Epidermal melanocyte (primary cell): Measurements from ENCODE around the gene TSPAN18.

ENCODE experiments used
- DNase-seq: peaks from one replicate; pipeline ENCODE4 v3.0.0; 2011; ENCODE audit warnings: low spot score; ENCODE audit not compliant: insufficient read length

Gene TSPAN18

DNA sequence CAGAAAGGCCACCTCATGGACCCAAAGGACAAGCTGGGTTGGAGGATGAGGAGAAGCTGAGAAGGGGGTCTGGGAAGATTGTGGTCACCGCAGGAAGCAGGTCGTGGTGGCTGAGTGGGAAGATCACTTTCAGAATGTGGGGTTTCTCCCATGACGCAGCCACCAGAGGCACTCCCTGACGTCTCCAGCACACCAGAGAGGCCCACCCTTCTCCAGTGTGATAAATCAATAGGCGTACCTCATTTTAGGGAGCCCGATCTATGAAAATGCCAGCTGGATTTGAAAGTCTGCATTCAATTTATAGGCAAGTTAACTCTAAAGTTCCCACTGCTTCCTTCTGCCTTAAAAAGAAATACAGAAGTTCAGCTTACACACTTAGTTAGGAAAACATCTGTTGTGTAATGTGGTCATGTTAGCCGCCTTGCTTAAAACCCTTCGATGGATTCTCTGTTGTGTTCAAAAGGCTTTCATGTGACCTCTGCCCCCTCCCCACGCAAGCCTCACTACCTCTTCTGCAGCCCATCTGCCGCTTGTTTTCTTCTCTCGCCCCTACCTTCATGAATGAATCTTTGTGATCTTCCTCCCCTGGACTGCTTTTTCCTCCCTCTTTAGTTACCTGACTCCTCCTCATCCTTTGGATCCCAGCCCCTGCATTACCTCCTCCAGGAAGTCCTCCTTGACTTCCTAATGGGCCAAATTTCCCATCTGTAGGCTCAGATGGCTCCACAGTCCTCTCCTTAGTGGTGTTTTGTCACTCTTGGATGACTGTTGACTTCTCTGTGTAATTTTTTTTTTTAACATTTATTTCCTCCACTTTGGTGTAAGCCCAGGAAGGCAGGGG, 10.7 kb downstream of the TSPAN18 start:
- DNase-seq, result no peak

DNA sequence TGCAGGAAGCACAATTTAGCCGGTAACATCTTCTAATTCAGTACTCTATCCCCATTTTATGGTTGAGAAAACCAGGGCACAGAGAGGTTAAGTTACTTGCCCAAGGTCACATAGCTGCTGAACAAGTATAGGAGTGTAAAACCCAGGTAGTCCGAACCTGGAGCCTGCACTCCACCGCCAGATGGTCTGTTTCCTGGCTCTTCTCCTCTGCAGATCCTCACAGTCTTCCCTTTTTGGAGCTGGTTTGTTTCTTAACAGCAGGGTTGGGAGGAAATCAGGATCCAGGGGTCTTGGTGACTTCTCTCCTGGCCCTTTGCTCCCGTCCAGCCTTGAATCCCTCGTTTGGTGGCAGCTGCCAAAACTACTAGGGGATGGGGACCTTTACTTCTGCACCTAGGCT, 12.0 kb downstream of the TSPAN18 start:
- no peak for DNase-seq

DNA sequence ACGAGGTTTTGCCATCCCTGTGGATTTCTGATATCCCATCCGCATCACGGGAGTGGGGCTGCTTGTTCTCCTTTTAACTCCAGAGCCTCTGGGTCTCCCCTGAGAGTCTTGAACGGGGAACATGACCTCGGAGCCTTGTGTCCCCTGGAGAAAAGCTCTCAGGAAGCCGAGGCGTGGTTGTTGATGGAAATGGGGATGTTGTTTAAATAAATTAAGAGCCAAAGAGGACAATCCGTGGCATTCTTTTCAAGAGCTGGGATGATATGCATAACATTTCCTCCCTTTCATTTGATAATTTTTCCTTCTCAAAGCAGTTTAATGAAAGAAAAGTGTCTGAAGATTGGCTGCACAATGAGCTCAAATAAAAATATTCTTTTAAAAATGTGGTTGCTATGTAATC, 14.2 kb downstream of the TSPAN18 start:
- no peak for DNase-seq

DNA sequence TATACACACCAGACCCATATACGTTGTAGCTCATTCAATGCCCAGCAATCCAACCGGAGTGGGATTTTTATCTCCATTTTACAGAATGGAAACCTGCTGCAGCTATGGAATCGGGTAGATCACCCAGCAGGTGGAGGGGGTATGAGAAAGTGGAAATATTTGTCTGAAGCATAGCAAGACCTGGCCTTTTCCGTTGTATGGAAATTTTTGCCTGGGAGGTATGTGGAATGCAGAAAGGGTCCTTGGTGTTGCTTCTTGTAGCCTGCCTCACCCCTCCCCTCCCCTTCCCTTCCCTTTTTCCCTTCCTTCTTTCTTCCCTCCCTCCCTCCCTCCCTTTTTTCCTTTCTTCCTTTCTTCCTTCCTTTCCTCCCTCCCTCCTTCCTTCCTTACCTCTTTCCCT, 15.2 kb downstream of the TSPAN18 start:
- no peak for DNase-seq

DNA sequence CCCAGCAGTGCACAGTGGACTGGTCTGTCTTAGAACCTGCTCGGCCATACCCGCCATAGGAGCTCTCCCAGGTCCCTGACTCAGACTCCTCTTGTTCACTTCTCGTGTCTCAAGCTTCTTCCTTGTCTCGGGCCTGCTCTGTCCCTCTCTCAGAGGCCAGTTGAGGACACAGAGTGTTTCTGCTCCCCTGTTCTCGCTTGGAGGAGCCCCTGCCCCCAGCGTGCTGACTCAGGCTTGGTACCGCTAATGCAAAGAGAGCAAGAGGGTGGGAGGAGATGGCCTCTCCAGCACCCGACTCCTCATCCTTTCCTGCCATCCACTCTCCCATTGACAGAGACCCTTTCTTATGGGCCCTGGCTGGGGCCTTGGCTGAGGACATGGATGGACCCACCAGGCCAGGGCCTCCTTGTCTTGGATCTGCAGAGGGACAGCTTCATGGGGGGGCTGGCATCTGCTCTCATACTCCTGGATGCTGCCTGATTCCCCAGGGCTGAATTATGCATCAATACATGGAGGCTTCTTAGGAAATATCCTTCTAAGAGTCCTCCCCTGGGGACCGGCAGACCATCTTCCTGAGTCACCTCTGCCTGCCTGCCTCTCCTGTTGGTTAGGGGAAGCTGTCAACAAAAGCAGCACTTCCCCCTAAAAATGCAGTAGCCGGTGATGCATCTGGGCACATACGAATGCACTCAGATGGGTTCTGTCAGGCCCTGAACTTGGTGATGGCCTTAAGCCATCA, 15.9 kb downstream of the TSPAN18 start:
- DNase-seq, result no peak

DNA sequence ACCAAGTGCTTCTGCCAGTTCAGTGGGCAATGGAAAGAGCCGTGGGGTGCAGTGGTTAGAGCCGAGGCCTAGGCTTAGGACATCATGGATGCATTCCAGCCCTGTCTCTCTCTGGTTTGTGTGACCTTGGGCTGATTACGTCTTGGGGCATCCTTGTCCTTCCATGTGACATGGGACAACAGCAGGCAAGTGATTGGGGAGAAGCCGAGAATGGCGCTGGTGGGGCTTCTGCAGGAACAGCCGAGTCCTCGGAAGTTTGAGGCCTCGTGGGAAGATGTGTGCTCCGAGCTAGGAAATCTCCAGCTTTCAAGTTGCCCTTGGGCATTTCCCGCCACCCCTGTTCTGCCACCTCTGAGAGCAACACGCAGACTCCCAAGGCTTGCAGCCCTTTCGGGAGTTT, 16.6 kb downstream of the TSPAN18 start:
- no peak for DNase-seq

DNA sequence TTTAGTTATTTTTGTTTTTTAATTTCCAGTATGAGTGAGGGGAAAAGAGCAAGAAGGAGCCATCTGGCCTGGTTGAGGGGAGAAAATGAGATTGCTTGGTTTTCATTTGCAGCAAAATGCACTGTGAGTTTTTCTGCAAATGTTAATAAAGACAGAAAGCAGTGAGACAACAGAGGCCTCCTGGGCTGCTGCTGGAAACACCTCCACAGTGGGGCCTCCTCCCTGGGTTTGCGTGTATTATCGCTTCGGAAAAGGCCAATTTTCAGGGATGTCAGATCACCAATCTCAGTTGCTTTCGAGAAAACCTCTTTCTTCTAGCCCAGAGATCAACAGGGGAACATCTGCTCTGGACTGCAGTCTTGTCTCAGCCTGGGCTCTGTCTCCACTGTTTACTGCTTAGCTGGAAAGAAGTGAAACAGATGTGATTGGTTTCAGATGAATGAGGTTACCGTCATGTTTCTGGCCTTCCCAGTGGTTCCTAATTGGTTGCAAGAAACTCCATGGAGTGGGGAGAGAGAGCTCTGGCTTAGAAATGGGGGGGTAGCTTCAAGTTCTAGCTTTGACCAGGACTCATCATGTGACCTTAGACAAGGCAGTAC, 17.3 kb downstream of the TSPAN18 start:
- no peak for DNase-seq

DNA sequence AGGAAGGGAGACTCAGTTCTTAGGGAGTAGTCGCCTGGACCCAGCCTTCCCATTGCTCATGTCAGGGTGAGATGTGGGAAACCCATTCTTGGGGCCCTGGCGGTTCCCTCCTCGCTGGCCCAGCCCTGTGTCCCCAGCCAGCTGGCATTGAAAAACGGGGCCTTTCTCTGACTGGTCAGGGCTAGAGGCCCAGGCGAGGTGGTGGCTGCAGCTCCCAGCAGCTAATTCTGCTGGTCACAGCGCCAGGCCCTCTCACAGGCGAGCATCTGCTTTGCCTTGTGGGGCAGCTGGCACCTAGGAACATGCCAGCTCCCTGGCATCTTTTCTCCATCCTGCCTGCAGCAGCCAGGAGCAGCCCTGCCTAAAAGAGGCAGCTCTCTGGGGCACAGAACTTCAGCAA, 20.1 kb downstream of the TSPAN18 start:
- DNase-seq, result no peak

DNA sequence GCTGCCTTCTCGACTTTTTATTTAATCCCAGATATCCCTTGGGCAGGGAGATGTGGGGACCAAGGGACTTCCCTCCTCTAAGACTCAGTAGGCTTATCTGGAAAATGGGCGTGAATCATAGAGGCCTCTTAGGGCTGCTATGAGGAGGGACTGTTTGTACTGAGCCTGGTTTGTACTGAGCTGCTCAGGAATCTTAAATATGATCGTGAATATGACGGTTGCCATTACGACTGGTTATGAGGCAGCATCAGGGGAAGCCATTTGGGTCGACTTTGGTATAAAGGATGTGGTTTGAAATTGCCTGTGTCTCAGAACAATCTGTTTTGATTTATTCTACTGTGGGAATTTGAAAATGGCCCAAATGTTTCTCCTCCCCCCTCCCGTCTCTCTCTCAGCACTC, 20.6 kb downstream of the TSPAN18 start:
- DNase-seq, result no peak

DNA sequence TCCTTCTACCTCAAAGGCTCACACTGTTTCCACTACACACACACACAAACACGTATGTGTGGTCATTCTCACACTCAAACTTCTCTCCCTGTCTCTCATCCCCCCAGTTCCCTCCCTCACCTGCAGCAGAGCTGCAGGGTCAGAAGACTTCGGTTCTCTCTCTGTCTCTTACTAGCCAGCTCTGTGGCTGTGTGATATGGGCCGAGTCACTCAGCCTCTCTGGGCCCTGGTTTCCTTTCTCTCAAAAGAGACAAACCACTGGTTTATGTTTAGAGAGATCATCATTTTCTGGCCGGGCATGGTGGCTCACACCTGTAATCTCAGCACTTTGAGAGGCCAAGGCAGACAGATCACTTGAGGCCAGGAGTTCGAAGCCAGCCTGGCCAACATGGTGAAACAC, 21.1 kb downstream of the TSPAN18 start:
- no peak for DNase-seq

DNA sequence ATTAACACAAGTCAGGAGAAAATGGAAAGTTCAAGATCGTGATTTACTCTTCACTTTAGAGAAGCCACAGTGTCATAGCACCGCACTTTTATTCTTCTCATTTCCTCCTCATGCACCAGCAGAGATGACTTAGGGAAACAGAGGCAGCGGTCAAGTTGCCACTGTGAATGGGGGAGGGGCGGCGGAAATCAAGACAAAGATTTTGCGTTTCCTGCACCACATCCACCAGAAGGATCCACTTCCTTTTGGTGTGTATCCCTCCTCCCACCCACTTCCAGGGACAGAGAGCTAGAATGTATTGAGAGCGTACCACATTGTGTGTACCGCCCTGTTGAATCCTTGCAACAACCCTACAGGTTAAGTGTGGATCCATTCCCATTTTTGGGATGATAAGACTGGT, 21.8 kb downstream of the TSPAN18 start:
- DNase-seq, result no peak

DNA sequence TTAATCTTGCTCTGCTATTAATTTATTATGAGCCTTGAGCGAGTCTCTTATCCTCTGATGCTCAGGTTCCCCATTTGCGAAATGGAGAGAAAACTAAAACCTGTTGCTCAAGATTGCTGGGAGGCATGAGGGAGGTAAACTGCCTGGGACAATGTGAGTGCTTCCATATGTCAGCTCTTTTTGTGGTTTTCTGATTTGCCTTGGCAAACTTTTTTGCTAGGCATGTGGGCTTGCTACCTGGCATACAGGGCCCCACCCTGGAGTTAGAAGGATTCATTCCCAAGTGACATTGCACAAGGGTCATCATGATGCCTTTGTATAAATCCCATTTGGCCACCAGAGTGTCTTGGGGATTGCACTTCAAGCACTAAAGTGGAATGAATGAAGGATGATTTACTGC, 22.4 kb downstream of the TSPAN18 start:
- DNase-seq, result no peak

DNA sequence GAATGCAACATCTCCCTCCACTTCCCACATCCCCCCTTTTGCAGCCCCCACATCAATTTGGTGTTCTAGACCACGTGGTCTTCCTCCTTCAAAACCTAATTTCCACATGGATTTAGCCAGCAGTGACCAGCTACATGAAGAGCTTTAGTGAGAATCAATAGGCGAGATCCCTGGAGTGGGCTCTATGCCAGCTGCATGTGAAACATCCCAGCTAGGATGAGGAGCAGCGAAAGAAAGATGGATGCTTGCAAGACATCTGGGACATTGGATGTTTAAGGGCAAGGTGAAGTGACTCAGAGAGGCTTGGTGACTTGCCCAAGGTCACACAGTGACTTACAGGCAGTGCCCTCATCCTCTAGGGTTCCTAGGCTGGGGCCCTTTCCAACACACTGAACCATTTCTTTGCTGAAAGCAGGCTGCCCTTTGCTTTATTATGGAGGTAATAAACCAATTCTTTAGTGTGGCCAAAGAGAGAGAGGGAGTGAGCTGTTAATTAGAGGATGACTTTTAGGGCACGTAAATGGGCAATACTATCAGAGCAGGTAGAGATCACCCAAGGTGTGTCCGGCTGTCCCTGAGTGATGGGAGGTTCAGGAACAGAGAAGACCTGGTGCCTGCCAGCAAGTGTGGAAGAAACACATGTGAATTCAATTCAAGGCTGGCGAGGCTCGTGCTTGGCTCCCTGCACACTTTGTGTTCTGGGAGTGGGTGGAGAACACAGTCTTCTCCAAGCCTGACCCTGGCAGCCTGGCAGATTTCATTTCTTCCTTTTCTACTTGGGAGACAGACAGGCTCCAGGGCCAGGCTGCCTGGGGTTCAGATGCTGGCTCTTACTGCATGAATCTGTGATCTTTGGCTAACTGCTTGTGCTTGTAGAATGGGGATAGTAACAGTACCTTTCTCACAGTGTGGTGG, 24.0 kb downstream of the TSPAN18 start:
- no peak for DNase-seq

DNA sequence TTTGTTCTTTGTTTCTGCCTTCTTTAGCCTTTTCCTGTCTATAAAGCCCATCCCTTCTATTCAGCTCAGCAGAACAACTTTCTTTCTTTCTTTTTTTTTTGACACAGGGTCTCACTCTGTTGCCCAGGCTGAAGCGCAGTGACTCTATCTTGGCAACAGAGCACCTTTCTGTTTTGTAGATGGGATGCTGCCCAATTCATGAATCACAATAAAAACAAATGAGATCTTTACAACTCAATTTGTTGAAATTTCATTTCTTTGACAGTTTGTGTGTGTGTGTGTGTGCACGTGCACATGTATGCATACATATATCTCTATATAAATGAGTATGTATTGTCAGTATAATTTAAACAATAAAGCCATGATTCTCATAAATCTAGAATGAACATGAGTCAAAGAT, 25.5 kb downstream of the TSPAN18 start:
- no peak for DNase-seq

DNA sequence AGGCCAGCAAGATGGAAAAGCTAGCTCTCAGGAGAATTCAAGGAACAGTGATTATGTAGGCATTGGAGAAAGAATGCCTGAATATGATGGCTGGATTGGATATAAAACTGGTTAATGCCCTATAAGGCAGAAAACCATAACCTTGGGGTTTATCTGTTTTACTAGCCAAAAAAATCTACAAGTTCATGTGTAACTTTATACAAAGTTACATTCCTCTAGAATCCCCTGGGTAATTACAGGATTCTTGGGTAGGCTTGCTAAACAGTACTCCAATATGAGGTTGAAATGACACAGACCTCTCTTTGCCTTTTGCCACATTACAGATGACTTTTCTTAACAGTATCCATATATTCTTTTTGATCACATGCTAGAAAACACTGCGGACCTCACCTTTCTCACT, 26.0 kb downstream of the TSPAN18 start:
- DNase-seq, result no peak

DNA sequence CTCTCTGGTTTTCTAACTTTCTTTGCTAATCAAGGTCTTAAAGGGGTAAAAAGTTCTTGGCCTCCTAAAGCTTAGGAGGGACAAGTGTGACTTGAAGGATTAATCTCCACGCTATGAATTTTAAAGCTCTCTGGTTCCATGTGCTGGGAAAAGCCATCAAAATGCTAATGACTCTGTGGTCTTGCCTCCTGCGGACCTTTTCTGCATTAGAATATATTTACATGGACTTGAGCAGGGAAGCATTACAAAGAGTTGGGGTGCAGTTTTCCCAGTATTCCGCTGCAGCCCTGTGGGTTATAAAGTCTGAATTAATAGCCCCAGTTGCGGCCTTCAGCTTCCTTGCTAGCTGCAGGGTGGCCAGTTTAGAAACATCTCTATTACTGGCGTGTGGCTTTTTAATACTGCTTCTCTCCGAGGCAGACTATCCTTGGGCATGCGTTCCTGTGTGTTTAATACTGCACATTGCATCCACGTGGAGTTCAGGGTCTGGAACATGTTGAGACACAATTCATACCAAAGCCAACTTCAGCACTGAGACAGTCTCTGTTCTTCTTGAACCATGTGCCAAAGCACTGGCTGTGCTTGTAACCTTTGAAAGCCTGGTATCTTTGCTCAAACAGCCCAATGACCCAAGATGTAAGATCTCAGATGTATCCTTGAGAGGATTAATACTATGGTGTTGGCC, 27.3 kb downstream of the TSPAN18 start:
- DNase-seq, result no peak

DNA sequence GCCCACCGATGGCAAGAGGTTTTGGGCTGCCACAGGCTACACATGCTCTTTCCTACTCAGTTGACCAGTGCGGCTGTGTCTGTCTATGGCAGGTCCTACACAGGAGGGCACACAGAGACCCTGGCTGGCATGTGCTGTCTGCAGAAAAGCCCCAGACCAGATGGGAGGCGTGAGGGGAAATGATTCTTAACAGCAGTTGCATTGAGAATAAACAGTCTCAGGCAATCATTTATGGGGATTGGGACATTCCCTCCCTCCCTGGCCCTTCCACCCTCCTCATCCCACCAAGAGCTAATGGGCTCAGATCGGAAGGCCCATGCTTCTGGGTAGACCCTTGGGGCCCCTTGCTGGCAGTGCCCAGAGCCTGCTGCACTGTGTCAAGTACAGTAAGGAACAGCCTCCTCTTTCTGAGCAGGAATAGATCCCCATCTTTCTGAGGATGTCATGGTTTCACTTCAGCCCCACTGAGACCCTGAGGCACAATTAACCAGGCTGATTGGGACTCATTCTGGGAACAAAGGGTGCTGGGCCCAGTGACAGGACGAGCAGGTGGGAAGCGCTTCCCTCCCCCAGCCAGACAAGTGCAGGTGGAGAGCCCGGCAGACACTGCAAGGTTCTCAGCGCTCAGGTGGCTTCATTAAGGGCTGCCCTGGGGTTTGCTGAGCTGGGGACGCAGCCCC, 28.3 kb downstream of the TSPAN18 start:
- no peak for DNase-seq

DNA sequence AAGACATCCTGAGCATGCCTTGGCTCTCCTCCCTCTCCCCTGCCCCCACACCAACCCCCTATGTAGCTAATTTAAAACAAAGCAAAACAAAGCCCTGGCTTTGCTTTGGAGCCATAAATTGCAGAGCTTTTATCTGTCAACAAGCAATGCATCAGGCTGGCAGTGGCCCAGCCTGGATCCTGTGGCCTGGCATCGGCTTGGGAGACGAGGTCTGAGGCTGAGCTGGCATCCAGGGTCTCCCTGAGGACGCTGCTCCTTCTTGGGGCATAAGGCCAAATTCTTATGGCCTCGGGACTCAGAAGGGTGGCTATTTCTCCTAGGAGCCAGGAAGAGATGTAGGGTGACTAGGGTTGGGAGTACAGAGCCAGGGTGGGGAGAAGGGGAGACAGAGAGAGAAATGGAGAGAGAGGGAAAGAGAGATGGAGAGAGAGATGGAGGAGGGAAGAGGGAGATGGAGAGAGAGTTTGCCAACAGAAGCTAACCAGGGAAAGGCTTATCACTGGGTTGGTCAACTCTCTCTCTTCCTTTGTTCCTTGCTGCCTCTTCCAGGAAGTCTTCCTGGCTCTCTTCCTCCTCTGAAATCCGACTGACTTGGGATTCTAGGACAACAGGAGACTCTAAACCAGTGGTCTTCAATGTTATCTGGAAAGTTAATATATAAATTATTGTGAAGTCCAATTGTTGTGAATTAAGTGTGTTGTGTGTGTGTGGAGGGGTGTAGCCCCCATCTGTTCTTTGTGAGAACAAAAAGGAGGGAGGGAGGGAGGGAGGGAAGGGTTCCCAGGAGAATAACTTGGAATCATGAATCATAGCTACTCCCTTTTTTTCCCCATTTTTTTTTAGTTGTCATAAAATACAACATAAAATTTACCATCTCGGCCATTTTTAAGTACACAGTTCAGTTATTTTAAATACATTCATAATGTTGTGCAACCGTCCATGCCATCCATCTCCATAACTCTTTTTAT, 29.1 kb downstream of the TSPAN18 start:
- no peak for DNase-seq

DNA sequence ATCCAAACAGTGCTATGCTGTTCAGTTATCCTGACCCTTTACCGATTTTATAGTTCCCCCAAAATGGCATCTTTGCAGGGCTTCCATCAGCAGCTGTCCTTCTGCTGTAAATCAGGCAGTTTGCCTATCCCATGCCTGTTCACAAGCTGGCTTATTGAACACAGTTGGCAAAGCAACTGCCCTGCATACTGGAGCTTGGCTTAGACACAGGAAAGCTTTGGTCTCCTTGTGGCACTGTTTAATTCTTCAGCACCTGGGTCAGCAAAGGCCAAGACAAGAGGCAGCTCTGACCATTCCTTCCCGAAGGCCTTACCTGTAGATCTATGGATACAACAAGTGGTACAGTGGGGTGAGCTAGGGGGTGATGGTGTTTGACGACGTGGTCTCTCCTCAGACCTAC, 32.2 kb downstream of the TSPAN18 start:
- DNase-seq, result no peak
